K562 (cell line): Measurements from ENCODE around the gene CPN2. TPM values are rescaled to one million over a fixed set of nuclear protein-coding genes. Genes with fewer than 3 reads are reported as not detected.

ENCODE experiments used
- ARHGAP35 ChIP-seq: fragments of 450-650 bp; IDR thresholded peaks from 2 replicates; pipeline ENCODE4 v1.6.1; 2018; ENCODE audit not compliant: partially characterized antibody
- ASH1L ChIP-seq: fragments of 450-650 bp; IDR thresholded peaks from 2 replicates; pipeline ENCODE4 v1.6.1; 2018; ENCODE audit warnings: borderline replicate concordance, mild to moderate bottlenecking, low read depth; ENCODE audit not compliant: partially characterized antibody
- CBFB ChIP-seq: sonication (generic); formaldehyde crosslinking; IDR thresholded peaks from 2 replicates; pipeline ENCODE4 v1.4.0; 2020; ENCODE audit warnings: mild to moderate bottlenecking, missing genetic modification reagents
- DLX4 ChIP-seq: fragments of 250-450 bp; sonication (Bioruptor Pico); IDR thresholded peaks from 2 replicates; pipeline ENCODE4 v1.6.1; 2021; ENCODE audit warnings: mild to moderate bottlenecking
- ELF1 ChIP-seq: fragments of 200-800 bp; sonication (Bioruptor generic); IDR thresholded peaks from 2 replicates; pipeline ENCODE4 v1.6.1; 2016; ENCODE audit warnings: missing genetic modification characterization, missing compliant biosample characterization
- FIP1L1 ChIP-seq: fragments of 200-400 bp; formaldehyde crosslinking; IDR thresholded peaks from 2 replicates; pipeline ENCODE4 v1.6.1; 2018; ENCODE audit warnings: mild to moderate bottlenecking, low read depth, low read length; ENCODE audit not compliant: poor library complexity, severe bottlenecking
- GABPA ChIP-seq: fragments of 200-800 bp; sonication (Bioruptor generic); conservative IDR thresholded peaks from 2 replicates; pipeline ENCODE4 v1.6.1; 2016; ENCODE audit warnings: low read depth, missing genetic modification characterization, missing compliant biosample characterization
- KLF13 ChIP-seq: fragments of 450-650 bp; IDR thresholded peaks from 2 replicates; pipeline ENCODE4 v1.6.1; 2016; ENCODE audit warnings: missing genetic modification characterization, low read depth, mild to moderate bottlenecking, missing compliant biosample characterization, moderate library complexity, borderline replicate concordance
- MTF1 ChIP-seq: fragments of 250-450 bp; sonication (Bioruptor Pico); IDR thresholded peaks from 2 replicates; pipeline ENCODE4 v1.9.0; 2021; ENCODE audit warnings: moderate library complexity, mild to moderate bottlenecking, inconsistent platforms, borderline replicate concordance
- MXI1 ChIP-seq: IDR thresholded peaks from 2 replicates; pipeline ENCODE4 v1.6.1; 2011; ENCODE audit warnings: low read depth, mild to moderate bottlenecking, improper control_type of control experiment, low read length
- NELFE ChIP-seq: IDR thresholded peaks from 2 replicates; pipeline ENCODE4 v1.6.1; 2011; ENCODE audit warnings: mild to moderate bottlenecking; ENCODE audit not compliant: insufficient read depth, insufficient read length
- NFE2L1 ChIP-seq: fragments of 450-650 bp; IDR thresholded peaks from 2 replicates; pipeline ENCODE4 v1.6.1; 2016; ENCODE audit warnings: missing genetic modification characterization, low read depth, mild to moderate bottlenecking, missing compliant biosample characterization, moderate library complexity, borderline replicate concordance
- PPARD ChIP-seq: fragments of 250-450 bp; sonication (Bioruptor Pico); IDR thresholded peaks from 2 replicates; pipeline ENCODE4 v1.8.0; 2022; ENCODE audit warnings: inconsistent platforms, mild to moderate bottlenecking, moderate library complexity
- RAD51 ChIP-seq: fragments of 450-650 bp; IDR thresholded peaks from 2 replicates; pipeline ENCODE4 v1.7.1; 2016; ENCODE audit warnings: low read depth, mild to moderate bottlenecking, borderline replicate concordance
- RCOR1 ChIP-seq, 2 experiments: IDR thresholded peaks; 2 replicates each; pipeline ENCODE4 v1.6.1; 2012; ENCODE audit warnings: low read depth in 2 of 2, low read length in 2 of 2, borderline replicate concordance in 1 of 2, improper control_type of control experiment in 1 of 2
- SRF ChIP-seq, 2 experiments: fragments of 250-450, 450-650 bp in 1 of 2; sonication (Bioruptor Pico) in 1 of 2; sonication (generic) in 1 of 2; formaldehyde crosslinking; IDR thresholded peaks; 2 replicates each; pipeline versions ENCODE4 v1.5.0 to v1.5.1; 2020 to 2022; ENCODE audit warnings: mild to moderate bottlenecking in 1 of 2, missing genetic modification reagents in 1 of 2
- SRSF3 ChIP-seq: fragments of 200-400 bp; formaldehyde crosslinking; IDR thresholded peaks from 2 replicates; pipeline ENCODE4 v1.6.1; 2016; ENCODE audit warnings: mild to moderate bottlenecking, low read length, moderate library complexity; ENCODE audit not compliant: insufficient read depth
- ZNF143 ChIP-seq: sonication (generic); formaldehyde crosslinking; IDR thresholded peaks from 2 replicates; pipeline ENCODE4 v1.9.0; 2022; ENCODE audit warnings: mild to moderate bottlenecking, missing genetic modification reagents
- ZNF583 ChIP-seq: fragments of 250-450 bp; sonication (Bioruptor Pico); IDR thresholded peaks from 2 replicates; pipeline ENCODE4 v1.4.0; 2020
- ZNF77 ChIP-seq: fragments of 250-450 bp; sonication (Bioruptor Pico); IDR thresholded peaks from 2 replicates; pipeline ENCODE4 v1.5.0; 2020
- polyA plus RNA-seq, 8 experiments: library from polyadenylated mRNA; depleted of rRNA in 4 of 8; stranded (reverse) in 5 of 8; unstranded in 3 of 8; fragments of >200 nt; fragmentation: Nextera tagmentation in 2 of 8; fragmentation: Illumina TruSeq in 1 of 8; extraction: Ambion mirVana in 2 of 8; extraction: Trizol in 1 of 8; gene quantifications; 2 replicates each; pipeline versions ENCODE4 v1.2.1 to v1.2.3, GENCODE V29; 2011 to 2014; ENCODE audit warnings: inconsistent platforms in 1 of 8, missing spikeins in 1 of 8
- total RNA-seq, 7 experiments: library from RNA; depleted of rRNA in 6 of 7; stranded (reverse); fragments of >200 nt in 6 of 7; fragmentation: Illumina TruSeq in 2 of 7; extraction: Trizol in 2 of 7; gene quantifications; 2 replicates each; pipeline versions ENCODE4 v1.2.1 to v1.2.3, GENCODE V29; 2011 to 2021; ENCODE audit warnings: low replicate concordance in 1 of 7
- TF ChIP-seq, protein P1 (sequence below): fragments of 200-800 bp; sonication (Bioruptor generic); IDR thresholded peaks from 2 replicates; pipeline ENCODE4 v1.6.1; 2017; ENCODE audit warnings: missing genetic modification characterization, missing compliant biosample characterization
- TF ChIP-seq, protein P2 (sequence below): fragments of 250-450 bp; sonication (Bioruptor Pico); IDR thresholded peaks from 2 replicates; pipeline ENCODE4 v1.5.0; 2021
- TF ChIP-seq, protein P3 (sequence below): fragments of 250-450 bp; sonication (Bioruptor Pico); IDR thresholded peaks from 2 replicates; pipeline ENCODE4 v1.4.0; 2020; ENCODE audit warnings: mild to moderate bottlenecking, moderate library complexity, borderline replicate concordance

The CPN2 gene
- total and polyA plus RNA-seq, 9 of the 15 experiments (the other 6 are each of a cell fraction or from before 2014, with no cell fraction given): not detected

DNA sequence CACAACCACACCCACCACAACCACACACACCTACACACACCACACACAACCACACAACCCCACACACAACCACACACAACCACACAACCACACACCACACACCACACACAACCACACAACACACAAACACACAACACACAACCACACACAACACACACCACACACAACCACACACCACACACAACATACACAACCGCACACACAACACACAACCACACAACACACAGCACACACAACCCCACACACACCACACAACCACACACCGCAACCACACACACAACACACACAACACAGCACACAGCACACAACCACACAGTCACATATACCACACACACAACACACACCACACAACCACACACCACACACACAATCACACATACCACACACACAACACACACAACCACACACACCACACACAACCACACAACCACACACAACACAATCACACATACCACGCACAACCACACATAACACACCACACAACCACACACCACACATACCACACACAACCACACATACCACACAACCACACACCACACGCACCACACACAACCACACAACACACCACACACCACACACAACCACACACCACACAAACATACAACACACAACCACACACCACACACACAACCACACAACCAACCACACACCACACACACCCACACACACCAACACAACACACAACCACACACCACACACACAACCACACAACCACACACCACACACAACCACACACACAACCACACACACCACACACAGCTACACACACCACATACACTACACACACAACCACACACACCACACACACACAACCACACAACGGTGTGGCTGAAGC is 23.7 kb downstream of the CPN2 start (continued):
- TF ChIP-seq, protein P1, sequence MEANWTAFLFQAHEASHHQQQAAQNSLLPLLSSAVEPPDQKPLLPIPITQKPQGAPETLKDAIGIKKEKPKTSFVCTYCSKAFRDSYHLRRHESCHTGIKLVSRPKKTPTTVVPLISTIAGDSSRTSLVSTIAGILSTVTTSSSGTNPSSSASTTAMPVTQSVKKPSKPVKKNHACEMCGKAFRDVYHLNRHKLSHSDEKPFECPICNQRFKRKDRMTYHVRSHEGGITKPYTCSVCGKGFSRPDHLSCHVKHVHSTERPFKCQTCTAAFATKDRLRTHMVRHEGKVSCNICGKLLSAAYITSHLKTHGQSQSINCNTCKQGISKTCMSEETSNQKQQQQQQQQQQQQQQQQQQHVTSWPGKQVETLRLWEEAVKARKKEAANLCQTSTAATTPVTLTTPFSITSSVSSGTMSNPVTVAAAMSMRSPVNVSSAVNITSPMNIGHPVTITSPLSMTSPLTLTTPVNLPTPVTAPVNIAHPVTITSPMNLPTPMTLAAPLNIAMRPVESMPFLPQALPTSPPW (CRISPR knock-in tag): no peak
- TF ChIP-seq DLX4 (CRISPR knock-in tag) (no peak), NELFE (no peak), RCOR1 (IDR thresholded peaks at IDR 0.05; ENCODE audit: borderline replicate concordance in 1 of 2, low read depth in 2 of 2, low read length in 2 of 2) (no peak), ZNF583 (no peak), ELF1 (tag) (no peak), MTF1 (CRISPR knock-in tag) (no peak), SRSF3 (no peak), PPARD (no peak), GABPA (no peak), KLF13 (tag) (no peak), NFE2L1 (no peak), ZNF143 (CRISPR knock-in tag) (peak; percentile 56; the same call in 1 of the 2 replicates), ARHGAP35 (no peak), SRF (CRISPR knock-in tag; IDR thresholded peaks at IDR 0.05) (no peak), ASH1L (no peak), MXI1 (no peak), CBFB (CRISPR knock-in tag) (no peak; the same call in 1 of the 2 replicates), ZNF77 (no peak), RAD51 (no peak), FIP1L1 (no peak)
- TF ChIP-seq, protein P2, sequence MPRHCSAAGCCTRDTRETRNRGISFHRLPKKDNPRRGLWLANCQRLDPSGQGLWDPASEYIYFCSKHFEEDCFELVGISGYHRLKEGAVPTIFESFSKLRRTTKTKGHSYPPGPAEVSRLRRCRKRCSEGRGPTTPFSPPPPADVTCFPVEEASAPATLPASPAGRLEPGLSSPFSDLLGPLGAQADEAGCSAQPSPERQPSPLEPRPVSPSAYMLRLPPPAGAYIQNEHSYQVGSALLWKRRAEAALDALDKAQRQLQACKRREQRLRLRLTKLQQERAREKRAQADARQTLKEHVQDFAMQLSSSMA (CRISPR knock-in tag): no peak
- TF ChIP-seq, protein P3, sequence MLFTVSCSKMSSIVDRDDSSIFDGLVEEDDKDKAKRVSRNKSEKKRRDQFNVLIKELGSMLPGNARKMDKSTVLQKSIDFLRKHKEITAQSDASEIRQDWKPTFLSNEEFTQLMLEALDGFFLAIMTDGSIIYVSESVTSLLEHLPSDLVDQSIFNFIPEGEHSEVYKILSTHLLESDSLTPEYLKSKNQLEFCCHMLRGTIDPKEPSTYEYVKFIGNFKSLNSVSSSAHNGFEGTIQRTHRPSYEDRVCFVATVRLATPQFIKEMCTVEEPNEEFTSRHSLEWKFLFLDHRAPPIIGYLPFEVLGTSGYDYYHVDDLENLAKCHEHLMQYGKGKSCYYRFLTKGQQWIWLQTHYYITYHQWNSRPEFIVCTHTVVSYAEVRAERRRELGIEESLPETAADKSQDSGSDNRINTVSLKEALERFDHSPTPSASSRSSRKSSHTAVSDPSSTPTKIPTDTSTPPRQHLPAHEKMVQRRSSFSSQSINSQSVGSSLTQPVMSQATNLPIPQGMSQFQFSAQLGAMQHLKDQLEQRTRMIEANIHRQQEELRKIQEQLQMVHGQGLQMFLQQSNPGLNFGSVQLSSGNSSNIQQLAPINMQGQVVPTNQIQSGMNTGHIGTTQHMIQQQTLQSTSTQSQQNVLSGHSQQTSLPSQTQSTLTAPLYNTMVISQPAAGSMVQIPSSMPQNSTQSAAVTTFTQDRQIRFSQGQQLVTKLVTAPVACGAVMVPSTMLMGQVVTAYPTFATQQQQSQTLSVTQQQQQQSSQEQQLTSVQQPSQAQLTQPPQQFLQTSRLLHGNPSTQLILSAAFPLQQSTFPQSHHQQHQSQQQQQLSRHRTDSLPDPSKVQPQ (CRISPR knock-in tag): no peak
